Upper lobe of left lung (tissue), 4 donors: ENCODE results near the gene PSTPIP2.
"Not testable (repeated sequence)": the region's sequence is repeated elsewhere in the genome, so short reads cannot be mapped to it uniquely, and the experiment has no call there.

Experiments used
- CTCF ChIP-seq, 6 experiments: fragments of 450-650 bp in 4 of 6; fragments of 200-600 bp in 2 of 6; sonication (generic) in 2 of 6; IDR thresholded peaks; one replicate each; pipeline ENCODE4 v1.5.1; 2016 to 2019; ENCODE audit warnings: antibody characterized with exemption in 6 of 6
- EP300 ChIP-seq, 4 donors: sonication (generic); formaldehyde crosslinking; IDR thresholded peaks; one replicate each; pipeline ENCODE4 v1.5.1; 2017; ENCODE audit warnings: antibody characterized with exemption in 4 of 4, control low read depth in 2 of 4
- POLR2A ChIP-seq, 4 donors: fragments of 450-650 bp; IDR thresholded peaks; one replicate each; pipeline ENCODE4 v1.5.1; 2016 to 2017; ENCODE audit warnings: antibody characterized with exemption in 4 of 4, mild to moderate bottlenecking in 2 of 4

GRCh38 chr18:46088501-46088900, 16.4 kb upstream of the PSTPIP2 start:
- not testable (repeated sequence) for TF ChIP-seq EP300, CTCF, POLR2A (IDR thresholded peaks at IDR 0.05)
